GM12878 (cell line): ENCODE measurements around the gene SPI1. TPM values are rescaled to one million over a fixed set of nuclear protein-coding genes. Genes with fewer than 3 reads are reported as not detected.

Experiments
- ATAC-seq: fragments of 200-7000 bp; cut with Tn5 transposase; 3 replicates; pipeline ENCODE4 v1.9.1; 2020; ENCODE audit warnings: mild to moderate bottlenecking, moderate library complexity
- BruUV-seq: library from RNA; stranded (reverse); fragments of 400-500 nt; replicated peaks from 2 replicates; lab custom pipeline; 2021; lab: Mats Ljungman, UMichigan
- CTCF ChIA-PET: fragments of 300-600 bp; sonication (Branson Sonifier 250); formaldehyde crosslinking; extraction: SDS; loops from one replicate; lab custom pipeline; 2021; ENCODE audit warnings: inconsistent platforms; lab: Yijun Ruan, JAX
- POLR2A ChIA-PET: fragments of 350-600 bp; formaldehyde crosslinking; extraction: SDS; loops from one replicate; lab custom pipeline; 2021; ENCODE audit warnings: inconsistent platforms; lab: Charles Lee
- RAD21 ChIA-PET: fragments of 300-600 bp; sonication (Branson Sonifier 250); formaldehyde crosslinking; loops from one replicate; lab custom pipeline; 2023; ENCODE audit warnings: antibody characterized with exemption; ENCODE audit not compliant: unreplicated experiment; lab: Charles Lee
- SMC1A ChIA-PET: fragments of 300-600 bp; sonication (Branson Sonifier 250); formaldehyde crosslinking; loops from one replicate; lab custom pipeline; 2023; ENCODE audit not compliant: unreplicated experiment, uncharacterized antibody; lab: Charles Lee
- DNase-seq: peaks from one replicate; pipeline ENCODE4 v3.0.0-alpha.2; 2011; ENCODE audit warnings: low read depth, low spot score
- FAIRE-seq: peaks from 3 replicates; lab custom pipeline; 2011; peaks lifted over from hg19 to GRCh38; lab: Jason Lieb, UNC
- H2AFZ ChIP-seq: 2 replicates; pipeline ENCODE4 v1.6.0; 2011; ENCODE audit warnings: low read depth, low read length, control low read depth; ENCODE audit not compliant: control insufficient read depth
- H3K27ac ChIP-seq: 2 replicates; pipeline ENCODE4 v1.5.1; 2011; ENCODE audit warnings: control low read depth; ENCODE audit not compliant: control insufficient read depth, insufficient read depth
- H3K27me3 ChIP-seq, 2 experiments: replicated peaks in 1 of 2; 2 replicates each; pipeline versions ENCODE4 v1.6.0 to v1.6.1; 2011; ENCODE audit warnings: low read length in 1 of 2; ENCODE audit not compliant: control insufficient read depth in 2 of 2, insufficient read depth in 2 of 2
- H3K36me3 ChIP-seq, 2 experiments: 2 replicates each; pipeline ENCODE4 v1.5.1; 2011; ENCODE audit warnings: low read length in 1 of 2; ENCODE audit not compliant: control insufficient read depth in 2 of 2, insufficient read depth in 2 of 2
- H3K4me1 ChIP-seq: 2 replicates; pipeline ENCODE4 v1.6.1; 2011; ENCODE audit warnings: mild to moderate bottlenecking, low read length, moderate library complexity, mixed read lengths; ENCODE audit not compliant: control insufficient read depth, insufficient read depth
- H3K4me2 ChIP-seq: 2 replicates; pipeline ENCODE4 v1.6.0; 2011; ENCODE audit warnings: control low read depth; ENCODE audit not compliant: control insufficient read depth, insufficient read depth
- H3K4me3 ChIP-seq: fragments of 200-600 bp; sonication (generic); 2 replicates; pipeline ENCODE4 v1.5.1; 2016
- H3K79me2 ChIP-seq: 2 replicates; pipeline ENCODE4 v1.6.0; 2011; ENCODE audit warnings: low read length; ENCODE audit not compliant: control insufficient read depth, insufficient read depth
- H3K9ac ChIP-seq: 2 replicates; pipeline ENCODE4 v1.8.0; 2011; ENCODE audit warnings: low read length, control low read depth, mixed read lengths; ENCODE audit not compliant: control insufficient read depth, insufficient read depth
- H3K9me3 ChIP-seq: replicated peaks from 3 replicates; pipeline ENCODE4 v1.5.1; 2011; ENCODE audit warnings: mild to moderate bottlenecking, low read length; ENCODE audit not compliant: control insufficient read depth, insufficient read depth
- H4K20me1 ChIP-seq: 2 replicates; pipeline ENCODE4 v1.6.0; 2011; ENCODE audit not compliant: control insufficient read depth, insufficient read depth
- CEBPB ChIP-seq, 2 experiments: fragments of 150-350 bp in 1 of 2; IDR thresholded peaks; 2 replicates each; pipeline ENCODE4 v1.6.1; 2012 to 2014; ENCODE audit warnings: low read depth in 2 of 2, low read length in 2 of 2, borderline replicate concordance in 1 of 2, inconsistent platforms in 1 of 2
- NR2C1 ChIP-seq: fragments of 450-650 bp; IDR thresholded peaks from 2 replicates; pipeline ENCODE4 v1.6.1; 2017; ENCODE audit warnings: antibody characterized with exemption, mild to moderate bottlenecking, moderate library complexity
- RFX5 ChIP-seq: IDR thresholded peaks from 2 replicates; pipeline ENCODE4 v1.6.1; 2011; ENCODE audit warnings: low read depth, low read length, improper control_type of control experiment
- SMARCA5 ChIP-seq: fragments of 450-650 bp; IDR thresholded peaks from 2 replicates; pipeline ENCODE4 v1.6.1; 2017; ENCODE audit warnings: mild to moderate bottlenecking
- SPI1 ChIP-seq: IDR thresholded peaks from 2 replicates; pipeline ENCODE4 v1.6.1; 2011; ENCODE audit warnings: low read depth, mild to moderate bottlenecking, low read length, moderate library complexity, borderline replicate concordance; ENCODE audit not compliant: insufficient read depth
- WGBS: methylation state at CpG from one replicate; pipeline ENCODE4 v1.1.6; 2016; ENCODE audit warnings: low lambda C conversion rate; ENCODE audit not compliant: insufficient replicate concordance, insufficient coverage; ENCODE audit errors: missing lambda C conversion rate; 5-methylcytosine and 5-hydroxymethylcytosine counted together
- in situ Hi-C: fragments of 300-500 bp; cut with MboI; formaldehyde crosslinking; loops from 9 replicates; pipeline ENCODE4 v1.14.3; 2018; ENCODE audit warnings: mixed read lengths
- intact Hi-C: fragments of 100-400 bp; cut with micrococcal nuclease; formaldehyde crosslinking; loops from one replicate; pipeline ENCODE4 v1.14.2; 2022; ENCODE audit not compliant: unreplicated experiment
- polyA plus RNA-seq, 11 experiments: library from polyadenylated mRNA; depleted of rRNA in 4 of 11; unstranded in 6 of 11; stranded (reverse) in 5 of 11; fragments of >200 nt; fragmentation: Nextera tagmentation in 4 of 11; fragmentation: Illumina TruSeq in 1 of 11; extraction: Ambion mirVana in 4 of 11; extraction: Trizol in 1 of 11; gene quantifications; 1 replicate in 1 of 11; 2 replicates in 10 of 11; pipeline versions ENCODE4 v1.2.1 to v1.2.3, GENCODE V29; 2011 to 2016; ENCODE audit warnings: inconsistent platforms in 2 of 11, missing spikeins in 2 of 11, low read depth in 1 of 11
- total RNA-seq, 4 experiments: library from RNA; depleted of rRNA in 3 of 4; stranded (reverse); fragments of >200 nt in 3 of 4; fragmentation: Illumina TruSeq in 1 of 4; extraction: Trizol in 1 of 4; gene quantifications; 2 replicates each; pipeline versions ENCODE4 v1.2.1 to v1.2.3, GENCODE V29; 2013 to 2021

The SPI1 gene
- total and polyA plus RNA-seq, 10 of the 15 experiments (the other 5 are each of a cell fraction or from before 2014, with no cell fraction given), result 0.05 to 31.1 (median 9.7) TPM

DNA sequence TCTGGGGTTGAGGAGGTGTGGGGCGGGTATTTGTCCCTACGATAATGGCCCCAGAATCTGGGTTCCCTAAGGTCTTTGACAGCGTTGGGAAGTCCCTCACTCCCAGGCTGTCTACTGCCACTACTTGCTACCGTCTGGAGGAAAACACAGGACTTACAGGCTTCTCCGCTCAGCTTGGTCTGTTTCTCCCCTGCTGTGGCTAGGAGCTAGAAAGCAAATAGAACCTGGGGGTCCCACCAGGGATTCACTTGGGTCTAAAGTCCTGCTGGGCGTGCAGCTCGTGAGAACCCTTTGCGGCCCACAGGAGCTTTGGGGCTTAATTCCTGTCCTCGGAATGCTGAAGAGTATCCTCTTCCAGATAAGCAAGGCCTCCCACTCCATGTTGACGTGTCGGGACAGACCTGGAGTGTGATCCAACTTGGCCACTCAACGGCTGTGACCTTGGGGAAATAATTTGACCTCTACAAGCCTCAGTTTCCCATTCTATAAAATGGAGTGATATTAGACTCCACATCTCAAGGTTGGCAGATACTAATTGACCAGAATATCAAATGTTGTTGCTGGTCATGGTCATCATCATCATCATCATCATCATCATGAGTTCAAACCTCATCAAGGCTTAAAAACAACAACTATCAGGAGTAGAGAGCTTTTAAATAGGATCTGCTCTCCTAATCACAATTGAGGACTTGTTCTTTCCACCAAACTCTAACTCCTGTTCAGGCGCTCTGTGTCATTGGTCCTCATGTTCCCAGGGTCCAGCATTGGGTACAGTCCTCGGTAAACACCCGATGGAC is 24.2 kb downstream of the SPI1 start (continued):
- TF ChIP-seq RFX5 (no peak), SPI1 (no peak), NR2C1 (no peak)

DNA sequence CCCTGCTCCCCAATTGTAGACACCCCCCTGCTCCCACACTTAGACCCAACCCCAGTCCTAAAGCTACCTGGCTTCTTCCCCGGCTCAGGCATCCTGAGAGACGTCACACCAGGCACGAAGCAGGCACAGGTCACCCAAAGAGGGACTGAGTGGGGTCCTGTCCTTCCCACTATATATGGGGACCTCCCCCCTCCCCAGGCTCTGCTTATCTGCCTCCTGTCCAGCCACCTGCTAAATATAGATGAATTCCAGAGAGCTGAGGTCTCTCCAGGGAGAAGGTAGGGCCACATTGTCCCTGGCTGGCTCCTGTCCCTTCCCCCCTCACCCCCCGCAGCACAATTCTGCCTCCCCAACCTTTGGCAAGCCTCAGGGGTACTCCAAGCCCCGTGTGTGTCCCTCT is 25.8 kb downstream of the SPI1 start, which contains the start of gene MYBPC3:
Gene MYBPC3, minus strand, starts transcription at position 147 of the 400 bp plus-strand sequence. Its CDS starts 55 bp downstream, at position 92.
- no peak for FAIRE-seq
- ChIA-PET SMC1A (no interaction called here), POLR2A (no interaction called here), RAD21 (no interaction called here), CTCF (interaction anchor here (0.7 kb wide), 1 partner anchor 37 kb away, joined by 3 read pairs; no protein-coding TSS in a partner anchor)
- ATAC-seq, result no peak
- in situ Hi-C loops, result no loop called here
- H3K9ac ChIP-seq, result no peak within 1 kb of the TSS
- no peak for TF ChIP-seq SMARCA5
- no peak for TF ChIP-seq CEBPB (IDR thresholded peaks at IDR 0.05; ENCODE audit: borderline replicate concordance in 1 of 2, low read depth in 2 of 2, low read length in 2 of 2)
- BruUV-seq, result no TSS peak
- H3K9me3 ChIP-seq, result no peaks in the 10 kb centered on the region; the same call in 2 of the 3 replicates
- H3K27me3 ChIP-seq, result no peaks in the 10 kb centered on the region; a peak in 1 of 4 replicates
- H3K4me1 ChIP-seq, result no peaks in the 10 kb centered on the region
- DNase-seq, result no peak
- intact Hi-C loops, result no loop called here
- no peak within 1 kb of the TSS for H3K27ac ChIP-seq
- no peaks in the 10 kb centered on the region for H3K79me2 ChIP-seq
- H4K20me1 ChIP-seq, result no peaks in the 10 kb centered on the region
- no peak within 1 kb of the TSS for H3K4me2 ChIP-seq
- WGBS, result 67% methylated on average over 5 of the region's 5 CpGs
- H3K4me3 ChIP-seq, result no peak within 1 kb of the TSS
- H3K36me3 ChIP-seq, result no peaks in the 10 kb centered on the region; a peak in 1 of 4 replicates
- no peak within 1 kb of the TSS for H2AFZ ChIP-seq
